HG03139 (cell line): ENCODE results near the gene ROR2.

Experiments
- ATAC-seq: cut with Tn5 transposase; IDR thresholded peaks from one replicate; pipeline ENCODE4 v1.9.1; 2021; ENCODE audit not compliant: unreplicated experiment

Gene ROR2

GRCh38 chr9:91948597-91949391, 1.2 kb downstream of the ROR2 start:
- no peak for ATAC-seq

GRCh38 chr9:91948101-91948596, 1.9 kb downstream of the ROR2 start:
- no peak for ATAC-seq

GRCh38 chr9:91946653-91947488, 3.2 kb downstream of the ROR2 start:
- no peak for ATAC-seq

- no peak for ATAC-seq
Measured at GRCh38 chr9:91946196-91946595, 3.8 kb downstream of the ROR2 start.

GRCh38 chr9:91945277-91946085, 4.5 kb downstream of the ROR2 start:
- no peak for ATAC-seq

GRCh38 chr9:91944711-91945110, 5.3 kb downstream of the ROR2 start:
- no peak for ATAC-seq

- ATAC-seq, result no peak
Measured at GRCh38 chr9:91943478-91944470, 6.3 kb downstream of the ROR2 start.

- no peak for ATAC-seq
Measured at GRCh38 chr9:91942201-91942600, 7.8 kb downstream of the ROR2 start.

- ATAC-seq, result no peak
Measured at GRCh38 chr9:91939978-91940377, 10.1 kb downstream of the ROR2 start.

GRCh38 chr9:91937727-91938126, 12.3 kb downstream of the ROR2 start:
- no peak for ATAC-seq

GRCh38 chr9:91937056-91937455, 13.0 kb downstream of the ROR2 start:
- no peak for ATAC-seq

GRCh38 chr9:91935805-91936514, 14.1 kb downstream of the ROR2 start:
- ATAC-seq, result no peak

- no peak for ATAC-seq
Measured at GRCh38 chr9:91935066-91935749, 14.8 kb downstream of the ROR2 start.

- ATAC-seq, result no peak
Measured at GRCh38 chr9:91934654-91935053, 15.4 kb downstream of the ROR2 start.

- no peak for ATAC-seq
Measured at GRCh38 chr9:91933556-91934352, 16.3 kb downstream of the ROR2 start.

GRCh38 chr9:91930475-91930874, 19.6 kb downstream of the ROR2 start:
- ATAC-seq, result no peak

GRCh38 chr9:91929331-91929730, 20.7 kb downstream of the ROR2 start:
- no peak for ATAC-seq

- ATAC-seq, result no peak
Measured at GRCh38 chr9:91927922-91928510, 22.0 kb downstream of the ROR2 start.
